H1 (cell line): Measurements from ENCODE around the gene KRT27. TPM values are rescaled to one million over a fixed set of nuclear protein-coding genes. Genes with fewer than 3 reads are reported as not detected.

Experiments
- CTCF ChIA-PET: fragments of 300-600 bp; sonication (Branson Sonifier 250); formaldehyde crosslinking; loops from one replicate; lab custom pipeline; 2021; ENCODE audit not compliant: partially characterized antibody; lab: Charles Lee
- POLR2A ChIA-PET: fragments of 300-600 bp; sonication (Branson Sonifier 250); formaldehyde crosslinking; loops from one replicate; lab custom pipeline; 2021; ENCODE audit warnings: inconsistent platforms; ENCODE audit not compliant: partially characterized antibody; lab: Charles Lee
- DNase-seq, 2 experiments: peaks; one replicate each; pipeline versions ENCODE4 v3.0.0 to v3.0.0-alpha.2; 2010 to 2022; ENCODE audit warnings: low spot score in 2 of 2, low read depth in 1 of 2, mixed read lengths in 1 of 2
- FAIRE-seq: peaks from 2 replicates; lab custom pipeline; 2011; peaks lifted over from hg19 to GRCh38; lab: Jason Lieb, UNC
- H2AFZ ChIP-seq: 2 replicates; pipeline ENCODE4 v1.8.1; 2012; ENCODE audit warnings: low read length, inconsistent platforms
- H2AK5ac ChIP-seq: 2 replicates; pipeline ENCODE4 v1.6.1; 2013; ENCODE audit warnings: low read depth, low read length
- H2BK120ac ChIP-seq: replicated peaks from 2 replicates; pipeline ENCODE3; 2013; ENCODE audit warnings: low read depth, low read length, inconsistent platforms
- H2BK12ac ChIP-seq: 2 replicates; pipeline ENCODE4 v1.6.1; 2013; ENCODE audit warnings: low read depth, low read length
- H2BK15ac ChIP-seq: 2 replicates; pipeline ENCODE4 v1.6.1; 2013; ENCODE audit warnings: low read length
- H2BK20ac ChIP-seq: 2 replicates; pipeline ENCODE4 v1.6.1; 2013; ENCODE audit warnings: low read length
- H2BK5ac ChIP-seq: 2 replicates; pipeline ENCODE4 v1.6.1; 2013; ENCODE audit warnings: low read depth, low read length
- H3K14ac ChIP-seq: 2 replicates; pipeline ENCODE4 v1.6.1; 2013; ENCODE audit warnings: inconsistent platforms; ENCODE audit not compliant: insufficient read length
- H3K18ac ChIP-seq: 2 replicates; pipeline ENCODE4 v1.6.1; 2013; ENCODE audit warnings: low read length; ENCODE audit errors: extremely low read depth
- H3K23ac ChIP-seq: 2 replicates; pipeline ENCODE4 v1.6.1; 2013; ENCODE audit warnings: inconsistent platforms; ENCODE audit not compliant: insufficient read length
- H3K23me2 ChIP-seq: 2 replicates; pipeline ENCODE4 v1.6.1; 2013; ENCODE audit warnings: low read depth, low read length
- H3K27ac ChIP-seq: 2 replicates; pipeline ENCODE4 v1.6.1; 2011; ENCODE audit warnings: low read depth, low read length, inconsistent platforms
- H3K27me3 ChIP-seq, 4 experiments: replicated peaks in 1 of 4; 1 replicate in 1 of 4; 2 replicates in 3 of 4; pipeline versions ENCODE4 v1.6.1 to v1.8.1; 2011 to 2013; ENCODE audit warnings: low read length in 3 of 4, mild to moderate bottlenecking in 3 of 4, inconsistent platforms in 2 of 4, mixed read lengths in 2 of 4, moderate library complexity in 1 of 4; ENCODE audit not compliant: control insufficient read depth in 3 of 4, insufficient read depth in 3 of 4; ENCODE audit errors: extremely low read depth in 1 of 4
- H3K36me3 ChIP-seq, 4 experiments: 2 replicates each; pipeline versions ENCODE4 v1.6.1 to v1.8.1; 2011 to 2013; ENCODE audit warnings: mild to moderate bottlenecking in 4 of 4, low read length in 3 of 4, moderate library complexity in 2 of 4, control low read depth in 1 of 4, inconsistent platforms in 1 of 4; ENCODE audit not compliant: insufficient read depth in 4 of 4, control insufficient read depth in 2 of 4
- H3K4ac ChIP-seq: replicated peaks from 2 replicates; pipeline ENCODE3; 2013; ENCODE audit warnings: low read length, low read depth, mixed read lengths, inconsistent platforms; ENCODE audit not compliant: insufficient read length
- H3K4me1 ChIP-seq, 4 experiments: replicated peaks in 1 of 4; 1 replicate in 1 of 4; 2 replicates in 3 of 4; pipeline versions ENCODE4 v1.6.1 to v1.8.1; 2011 to 2013; ENCODE audit warnings: low read length in 3 of 4, inconsistent platforms in 2 of 4, mixed read lengths in 1 of 4; ENCODE audit not compliant: insufficient read depth in 4 of 4, control insufficient read depth in 3 of 4
- H3K4me2 ChIP-seq, 2 experiments: 2 replicates each; pipeline versions ENCODE4 v1.6.1 to v1.8.1; 2011 to 2013; ENCODE audit warnings: low read depth in 2 of 2, low read length in 2 of 2, control low read depth in 1 of 2, inconsistent platforms in 1 of 2, mild to moderate bottlenecking in 1 of 2; ENCODE audit not compliant: insufficient read depth in 1 of 2
- H3K4me3 ChIP-seq, 4 experiments: fragments of 200-600, 300-600 bp in 1 of 4; sonication (generic), shearing (Covaris generic), sonication (Bioruptor Twin) in 1 of 4; 2 replicates each; pipeline versions ENCODE4 v1.5.1 to v1.8.1; 2011 to 2016; ENCODE audit warnings: low read length in 4 of 4, low read depth in 3 of 4, control low read depth in 2 of 4, inconsistent platforms in 2 of 4, mild to moderate bottlenecking in 2 of 4, mixed read lengths in 1 of 4, moderate library complexity in 1 of 4; ENCODE audit not compliant: insufficient read depth in 2 of 4; ENCODE audit errors: extremely low read depth in 1 of 4
- H3K56ac ChIP-seq: replicated peaks from 2 replicates; pipeline ENCODE3; 2013; ENCODE audit warnings: low read depth, mild to moderate bottlenecking, mixed read lengths, low read length, inconsistent platforms; ENCODE audit not compliant: insufficient read length
- H3K79me1 ChIP-seq: 2 replicates; pipeline ENCODE4 v1.6.1; 2013; ENCODE audit warnings: low read depth, low read length, control low read depth
- H3K79me2 ChIP-seq, 2 experiments: 2 replicates each; pipeline versions ENCODE4 v1.6.1 to v1.8.1; 2012 to 2013; ENCODE audit warnings: low read length in 2 of 2, mild to moderate bottlenecking in 2 of 2, inconsistent platforms in 1 of 2; ENCODE audit not compliant: insufficient read depth in 2 of 2, control insufficient read depth in 1 of 2
- H3K9ac ChIP-seq, 4 experiments: replicated peaks in 1 of 4; 1 replicate in 1 of 4; 2 replicates in 3 of 4; pipeline versions ENCODE4 v1.6.1 to v1.8.1; 2011 to 2013; ENCODE audit warnings: low read depth in 3 of 4, low read length in 3 of 4, control low read depth in 2 of 4, mild to moderate bottlenecking in 2 of 4, moderate library complexity in 2 of 4, inconsistent platforms in 1 of 4; ENCODE audit errors: extremely low read depth in 1 of 4
- H3K9me3 ChIP-seq, 2 experiments: 2 replicates each; pipeline versions ENCODE4 v1.6.1 to v1.8.1; 2012 to 2013; ENCODE audit warnings: mild to moderate bottlenecking in 2 of 2, moderate library complexity in 2 of 2, control low read depth in 1 of 2, inconsistent platforms in 1 of 2, low read depth in 1 of 2, low read length in 1 of 2, mixed read lengths in 1 of 2; ENCODE audit not compliant: insufficient read depth in 2 of 2
- H4K20me1 ChIP-seq, 2 experiments: replicated peaks in 1 of 2; 2 replicates each; pipeline versions ENCODE3 to v1.8.1; 2011 to 2013; ENCODE audit warnings: inconsistent platforms in 2 of 2, low read length in 2 of 2, mild to moderate bottlenecking in 1 of 2; ENCODE audit not compliant: insufficient read depth in 2 of 2, control insufficient read depth in 1 of 2
- H4K5ac ChIP-seq: 2 replicates; pipeline ENCODE4 v1.6.1; 2013; ENCODE audit warnings: low read length, low read depth, mixed read lengths, inconsistent platforms; ENCODE audit not compliant: insufficient read length
- H4K8ac ChIP-seq: 2 replicates; pipeline ENCODE4 v1.8.0; 2013; ENCODE audit warnings: mild to moderate bottlenecking, moderate library complexity, low read length, inconsistent platforms; ENCODE audit not compliant: insufficient read depth; ENCODE audit errors: extremely low read depth
- H4K91ac ChIP-seq: replicated peaks from 2 replicates; pipeline ENCODE3; 2013; ENCODE audit warnings: low read length, mixed read lengths, inconsistent platforms; ENCODE audit not compliant: insufficient read length
- GTF2F1 ChIP-seq: IDR thresholded peaks from 2 replicates; pipeline ENCODE4 v1.6.1; 2012; ENCODE audit warnings: low read depth, low read length, improper control_type of control experiment, borderline replicate concordance
- RAD21 ChIP-seq, 2 experiments: IDR thresholded peaks in 1 of 2; conservative IDR thresholded peaks in 1 of 2; 2 replicates each; pipeline ENCODE4 v1.6.1; 2011; ENCODE audit warnings: low read depth in 2 of 2, low read length in 2 of 2, improper control_type of control experiment in 1 of 2, inconsistent platforms in 1 of 2, mild to moderate bottlenecking in 1 of 2, moderate library complexity in 1 of 2
- RFX5 ChIP-seq: IDR thresholded peaks from 2 replicates; pipeline ENCODE4 v1.6.1; 2011; ENCODE audit warnings: low read depth, low read length, improper control_type of control experiment, borderline replicate concordance
- TEAD4 ChIP-seq: IDR thresholded peaks from 2 replicates; pipeline ENCODE4 v1.6.1; 2012; ENCODE audit warnings: low read depth, low read length, inconsistent platforms, mixed read lengths
- WGBS, 2 experiments: shearing (Covaris generic) in 1 of 2; methylation state at CpG; one replicate each; pipeline versions ENCODE4 v1.1.6 to v1.1.7; 2013 to 2015; ENCODE audit warnings: low lambda C conversion rate in 2 of 2, mixed read lengths in 2 of 2, inconsistent platforms in 1 of 2, low coverage in 1 of 2, missing lambda C conversion rate in 1 of 2; ENCODE audit not compliant: insufficient replicate concordance in 2 of 2, insufficient coverage in 1 of 2, insufficient read length in 1 of 2; ENCODE audit errors: extremely low coverage in 1 of 2, missing lambda C conversion rate in 1 of 2; 5-methylcytosine and 5-hydroxymethylcytosine counted together
- polyA plus RNA-seq, 7 experiments: library from polyadenylated mRNA; depleted of rRNA in 3 of 7; stranded (reverse) in 5 of 7; unstranded in 2 of 7; fragments of >200 nt in 5 of 7; fragments of 200-250 nt in 2 of 7; gene quantifications; 1 replicate in 5 of 7; 2 replicates in 1 of 7; 4 replicates in 1 of 7; pipeline versions ENCODE4 v1.2.1 to v1.2.3, GENCODE V29; 2011 to 2013; ENCODE audit warnings: missing spikeins in 2 of 7, mixed read lengths in 2 of 7
- total RNA-seq: library from RNA; stranded (reverse); fragmentation: NEBNext Ultra II Directional; extraction: Animal tissue kit (Norgen Biotek cat#: 25700); gene quantifications from 2 replicates; pipeline ENCODE4 v1.2.1, GENCODE V29; 2021
- TF ChIP-seq, protein P1 (sequence below), 3 experiments: IDR thresholded peaks; 1 replicate in 2 of 3; 2 replicates in 1 of 3; pipeline versions ENCODE4 v1.5.1 to v1.6.1; 2011; ENCODE audit warnings: low read length in 3 of 3, mild to moderate bottlenecking in 3 of 3, inconsistent platforms in 2 of 3, low read depth in 1 of 3, moderate library complexity in 1 of 3; ENCODE audit not compliant: insufficient read depth in 1 of 3; ENCODE audit errors: control extremely low read depth in 1 of 3

KRT27 gene
- total and polyA plus RNA-seq, 2 of the 8 experiments (the other 6 are each of a cell fraction or from before 2014, with no cell fraction given) = not detected

- no peak overlapping the region for H4K8ac ChIP-seq
- H3K79me1 ChIP-seq = no peaks in the 10 kb centered on the region
- WGBS, 2 experiments = 48% methylated on average over 6 of the region's 6 CpGs; no CpG with 5 or more reads in 1 of the 2 experiments
- no peak overlapping the region for H2AK5ac ChIP-seq
- no peak overlapping the region for H4K91ac ChIP-seq
- CTCF ChIA-PET = interaction anchor here (0.8 to 2.6 kb wide), 7 partner anchors 13 to 176 kb away, joined by 3 to 17 read pairs (median 5); no protein-coding TSS in a partner anchor
- H3K9me3 ChIP-seq = no peaks in the 10 kb centered on the region
- H3K14ac ChIP-seq = no peak overlapping the region
- H3K27ac ChIP-seq = no peak overlapping the region
- no peaks in the 10 kb centered on the region for H3K27me3 ChIP-seq
- H3K9ac ChIP-seq = no peak overlapping the region
- H3K23ac ChIP-seq = no peak overlapping the region
- no peaks in the 10 kb centered on the region for H3K4me1 ChIP-seq
- no peak overlapping the region for H2BK5ac ChIP-seq
- no peak overlapping the region for H3K18ac ChIP-seq
- no peak for DNase-seq
- H2BK120ac ChIP-seq = no peak overlapping the region
- H3K79me2 ChIP-seq = no peaks in the 10 kb centered on the region
- H4K20me1 ChIP-seq = no peaks in the 10 kb centered on the region
- no peak overlapping the region for H3K56ac ChIP-seq
- POLR2A ChIA-PET = no interaction called here
- H2BK20ac ChIP-seq = no peak overlapping the region
- H3K4me3 ChIP-seq = no peak overlapping the region
- no peak overlapping the region for H4K5ac ChIP-seq
- no peak overlapping the region for H3K4ac ChIP-seq
- H3K4me2 ChIP-seq = no peak overlapping the region
- peak; percentile 66 for TF ChIP-seq RAD21 (IDR thresholded peaks at IDR 0.05 in 1 of 2, conservative IDR thresholded peaks at IDR 0.05 in 1 of 2; ENCODE audit: low read depth in 2 of 2, low read length in 2 of 2)
- peak; percentile 40; the same call in 1 of the 2 replicates for TF ChIP-seq TEAD4
- TF ChIP-seq RFX5 = no peak
- TF ChIP-seq, protein P1, sequence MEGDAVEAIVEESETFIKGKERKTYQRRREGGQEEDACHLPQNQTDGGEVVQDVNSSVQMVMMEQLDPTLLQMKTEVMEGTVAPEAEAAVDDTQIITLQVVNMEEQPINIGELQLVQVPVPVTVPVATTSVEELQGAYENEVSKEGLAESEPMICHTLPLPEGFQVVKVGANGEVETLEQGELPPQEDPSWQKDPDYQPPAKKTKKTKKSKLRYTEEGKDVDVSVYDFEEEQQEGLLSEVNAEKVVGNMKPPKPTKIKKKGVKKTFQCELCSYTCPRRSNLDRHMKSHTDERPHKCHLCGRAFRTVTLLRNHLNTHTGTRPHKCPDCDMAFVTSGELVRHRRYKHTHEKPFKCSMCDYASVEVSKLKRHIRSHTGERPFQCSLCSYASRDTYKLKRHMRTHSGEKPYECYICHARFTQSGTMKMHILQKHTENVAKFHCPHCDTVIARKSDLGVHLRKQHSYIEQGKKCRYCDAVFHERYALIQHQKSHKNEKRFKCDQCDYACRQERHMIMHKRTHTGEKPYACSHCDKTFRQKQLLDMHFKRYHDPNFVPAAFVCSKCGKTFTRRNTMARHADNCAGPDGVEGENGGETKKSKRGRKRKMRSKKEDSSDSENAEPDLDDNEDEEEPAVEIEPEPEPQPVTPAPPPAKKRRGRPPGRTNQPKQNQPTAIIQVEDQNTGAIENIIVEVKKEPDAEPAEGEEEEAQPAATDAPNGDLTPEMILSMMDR (IDR thresholded peaks at IDR 0.05; ENCODE audit: control extremely low read depth in 1 of 3, insufficient read depth in 1 of 3, low read depth in 1 of 3, low read length in 3 of 3) = peak in 2 of 3 experiments; percentile 57 to 61; a peak in 3 of 4 replicates
- no peak for TF ChIP-seq GTF2F1
- TF ChIP-seq, all 59 proteins: peak for 3
- Histone ChIP-seq H3K36me3 (no peaks in the 10 kb centered on the region), H2AFZ (no peak overlapping the region), H3K23me2 (no peaks in the 10 kb centered on the region), H2BK15ac (no peak overlapping the region), H2BK12ac (no peak overlapping the region)
- FAIRE-seq = peak; percentile 97
Observed at GRCh38 chr17:40791787-40792436, 9.6 kb upstream of the KRT27 start.
